ENCODE measurements around the gene MCTP2. TPM values are rescaled to one million over a fixed set of nuclear protein-coding genes. Genes with fewer than 3 reads are reported as not detected.

The MCTP2 gene
- total RNA-seq, 1 experiment from 2014 or later: 1.3 TPM

- H3K36me3 Mint-ChIP-seq (ENCODE audit: insufficient read depth in 1 of 3, low read depth in 3 of 3): peaks cover 0 to 6% (median 3%) of the 10 kb centered on the region in 3 experiments; a peak in 3 of 7 replicates
- H3K9ac ChIP-seq (ENCODE audit: extremely low read depth, insufficient read length, low read length): no peak overlapping the region
- H4K20me1 ChIP-seq (ENCODE audit: control insufficient read depth, insufficient read depth, insufficient read length): no peaks in the 10 kb centered on the region
- H3K27me3 Mint-ChIP-seq (ENCODE audit: low read depth): no peaks in the 10 kb centered on the region
- H3K56ac ChIP-seq (ENCODE audit: insufficient read length, low read depth, low read length): no peak overlapping the region
- no peaks in the 10 kb centered on the region for H3K79me2 ChIP-seq (ENCODE audit: insufficient read depth, low read length)
- no peak overlapping the region for H3T11ph ChIP-seq (ENCODE audit: low read length)
- no peak overlapping the region for H3K23ac ChIP-seq (ENCODE audit: insufficient read length, low read depth, low read length)
- no peaks in the 10 kb centered on the region for H3K27me3 ChIP-seq (ENCODE audit: insufficient read depth, low read length)
- no peak overlapping the region for H2BK5ac ChIP-seq (ENCODE audit: insufficient read length, low read length)
- H2BK15ac ChIP-seq (ENCODE audit: low read depth, low read length): no peak overlapping the region
- no peaks in the 10 kb centered on the region for H3K79me1 ChIP-seq (ENCODE audit: insufficient read depth, low read depth, low read length, poor library complexity, severe bottlenecking)
- H3K4ac ChIP-seq (ENCODE audit: low read depth, low read length): no peak overlapping the region
- no peaks in the 10 kb centered on the region for H3K9me3 ChIP-seq (ENCODE audit: control insufficient read depth, low read depth, low read length)
- no peaks in the 10 kb centered on the region for H3K4me1 ChIP-seq (ENCODE audit: insufficient read depth, low read length)
- TF ChIP-seq CTCF (conservative IDR thresholded peaks at IDR 0.05): no peak
- no CpG with 5 or more reads among the region's 4 CpGs for WGBS (ENCODE audit: extremely low coverage, insufficient read length, low lambda C conversion rate)
- no peak overlapping the region for H2AFZ ChIP-seq (ENCODE audit: low read length)
- H4K8ac ChIP-seq (replicated peaks; ENCODE audit: insufficient read length, low read depth, low read length): no peak overlapping the region
- H2BK120ac ChIP-seq (ENCODE audit: low read depth, low read length, poor library complexity, severe bottlenecking): no peak overlapping the region
- H4K91ac ChIP-seq (ENCODE audit: insufficient read length, low read depth, low read length): no peak overlapping the region
- no peak overlapping the region for H3K27ac Mint-ChIP-seq
- no peak overlapping the region for H4K5ac ChIP-seq (ENCODE audit: insufficient read length, low read depth, low read length)
- peaks cover 0 to 4% of the 10 kb centered on the region in 2 experiments; a peak in 2 of 5 replicates for H3K9me3 Mint-ChIP-seq
- H3K4me2 ChIP-seq (ENCODE audit: insufficient read depth, insufficient read length, low read length): no peak overlapping the region
- H3K23me2 ChIP-seq (ENCODE audit: insufficient read length, low read depth, low read length, poor library complexity, severe bottlenecking): no peaks in the 10 kb centered on the region
- no peak overlapping the region for H3K14ac ChIP-seq (ENCODE audit: insufficient read depth, low read length)
- H3K4me1 Mint-ChIP-seq: no peaks in the 10 kb centered on the region
- H2AK5ac ChIP-seq (ENCODE audit: insufficient read length, low read length): no peak overlapping the region
- no peak overlapping the region for H3K18ac ChIP-seq (ENCODE audit: insufficient read length, low read depth, low read length)
- no peak overlapping the region for H2BK20ac ChIP-seq (ENCODE audit: low read depth, low read length, poor library complexity, severe bottlenecking)
- no peak overlapping the region for H2BK12ac ChIP-seq (ENCODE audit: insufficient read length, low read depth, low read length)
- H3K4me3 Mint-ChIP-seq: no peak overlapping the region
- no peak for DNase-seq
- no peak overlapping the region for H3K27ac ChIP-seq (ENCODE audit: insufficient read length, low read depth, low read length)
These were observed 63.9 kb downstream of the MCTP2 start for GRCh38 chr15:94295275-94295674.

All from H9 (cell line).